ENCODE measurements around the gene KHK.

The KHK gene

DNA sequence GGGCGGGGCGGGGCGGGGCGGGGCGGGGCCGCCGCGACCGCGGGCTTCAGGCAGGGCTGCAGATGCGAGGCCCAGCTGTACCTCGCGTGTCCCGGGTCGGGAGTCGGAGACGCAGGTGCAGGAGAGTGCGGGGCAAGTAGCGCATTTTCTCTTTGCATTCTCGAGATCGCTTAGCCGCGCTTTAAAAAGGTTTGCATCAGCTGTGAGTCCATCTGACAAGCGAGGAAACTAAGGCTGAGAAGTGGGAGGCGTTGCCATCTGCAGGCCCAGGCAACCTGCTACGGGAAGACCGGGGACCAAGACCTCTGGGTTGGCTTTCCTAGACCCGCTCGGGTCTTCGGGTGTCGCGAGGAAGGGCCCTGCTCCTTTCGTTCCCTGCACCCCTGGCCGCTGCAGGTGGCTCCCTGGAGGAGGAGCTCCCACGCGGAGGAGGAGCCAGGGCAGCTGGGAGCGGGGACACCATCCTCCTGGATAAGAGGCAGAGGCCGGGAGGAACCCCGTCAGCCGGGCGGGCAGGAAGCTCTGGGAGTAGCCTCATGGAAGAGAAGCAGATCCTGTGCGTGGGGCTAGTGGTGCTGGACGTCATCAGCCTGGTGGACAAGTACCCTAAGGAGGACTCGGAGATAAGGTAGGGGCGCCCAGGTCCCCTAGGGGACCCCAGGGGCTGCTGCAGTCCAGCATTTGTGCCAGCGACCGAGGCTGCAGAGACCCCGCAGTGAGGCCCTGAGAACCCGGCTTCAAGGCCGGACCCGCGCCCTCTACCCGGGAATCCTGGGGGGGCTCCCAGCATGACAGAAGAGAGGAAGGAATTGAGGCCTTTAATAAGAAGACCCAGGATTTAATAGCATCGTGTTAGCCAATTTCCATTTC is at the start of gene KHK:
TSS of gene KHK (plus strand) at position 49 of the 870 bp plus-strand sequence. CDS start at position 537, 488 bp downstream.
- Mint-ChIP-seq H3K36me3 (ENCODE audit: insufficient read depth) (peaks cover 3% of the 10 kb centered on the region), H3K4me1 (peaks cover 23% of the 10 kb centered on the region), H3K4me3 (peak within 1 kb of the TSS; percentile 82), H3K27ac (ENCODE audit: low read depth) (peak within 1 kb of the TSS; percentile 76), H3K9me3 (no peaks in the 10 kb centered on the region), H3K27me3 (no peaks in the 10 kb centered on the region)
- ATAC-seq (replicated peaks; ENCODE audit: extremely low read depth, poor library complexity, severe bottlenecking) (no peak), DNase-seq (ENCODE audit: low spot score in 2 of 2) (no peak)

DNA sequence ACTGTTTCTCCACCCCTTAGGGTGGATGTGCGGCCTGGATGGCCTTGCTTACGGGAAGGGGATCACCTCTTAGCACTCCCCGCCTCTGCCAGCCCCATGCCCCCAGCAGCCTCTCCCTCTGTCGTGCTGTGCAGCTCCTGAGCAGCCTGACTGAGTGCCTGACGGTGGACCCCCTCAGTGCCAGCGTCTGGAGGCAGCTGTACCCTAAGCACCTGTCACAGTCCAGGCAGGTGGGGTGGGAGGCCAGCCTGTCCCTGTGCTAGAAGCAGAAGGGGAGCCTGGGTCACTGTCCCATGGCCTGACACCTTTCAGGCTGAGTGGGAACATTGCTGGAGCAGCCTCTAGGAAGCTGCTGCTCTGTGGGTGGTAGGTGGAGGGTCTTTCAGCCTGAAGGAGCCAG is 48.6 kb upstream of the KHK start:
- Mint-ChIP-seq H3K27ac (ENCODE audit: low read depth) (no peak overlapping the region), H3K4me3 (no peak overlapping the region), H3K4me1 (peaks cover 33% of the 10 kb centered on the region), H3K36me3 (ENCODE audit: insufficient read depth) (peaks cover 19% of the 10 kb centered on the region), H3K27me3 (no peaks in the 10 kb centered on the region), H3K9me3 (no peaks in the 10 kb centered on the region)
- DNase-seq (ENCODE audit: low spot score in 2 of 2) (no peak), ATAC-seq (replicated peaks; ENCODE audit: extremely low read depth, poor library complexity, severe bottlenecking) (no peak)

DNA sequence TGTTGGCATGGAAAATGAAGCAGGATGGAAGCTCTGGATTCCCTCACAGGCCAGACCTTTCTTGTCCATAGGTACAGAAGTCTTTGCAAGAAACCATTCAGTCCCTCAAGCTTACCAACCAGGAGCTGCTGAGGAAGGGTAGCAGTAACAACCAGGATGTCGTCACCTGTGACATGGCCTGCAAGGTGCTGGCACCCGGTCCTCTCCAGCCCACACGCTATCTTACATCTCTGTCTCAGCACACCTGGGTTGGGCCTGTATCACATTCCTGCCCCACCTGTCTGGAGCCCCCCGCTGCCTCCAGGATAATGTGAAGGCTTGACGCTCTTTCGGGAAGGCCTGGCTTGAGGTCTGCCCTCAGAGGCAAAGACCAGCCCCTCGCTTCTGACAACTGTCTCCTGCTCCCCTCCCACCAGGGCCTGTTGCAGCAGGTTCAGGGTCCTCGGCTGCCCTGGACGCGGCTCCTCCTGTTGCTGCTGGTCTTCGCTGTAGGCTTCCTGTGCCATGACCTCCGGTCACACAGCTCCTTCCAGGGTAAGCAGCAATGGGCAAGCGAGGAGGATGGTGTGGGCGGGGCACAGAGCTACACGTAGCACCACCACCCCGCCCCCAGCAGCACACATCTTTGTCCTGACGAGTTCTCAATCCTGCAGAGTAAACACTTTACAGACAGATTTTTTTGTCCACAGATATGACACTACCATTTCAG is 47.8 kb upstream of the KHK start:
- H3K36me3 Mint-ChIP-seq (ENCODE audit: insufficient read depth) = peaks cover 17% of the 10 kb centered on the region
- H3K4me3 Mint-ChIP-seq = no peak overlapping the region
- H3K27me3 Mint-ChIP-seq = no peaks in the 10 kb centered on the region
- no peaks in the 10 kb centered on the region for H3K9me3 Mint-ChIP-seq
- ATAC-seq (replicated peaks; ENCODE audit: extremely low read depth, poor library complexity, severe bottlenecking) (no peak), DNase-seq (ENCODE audit: low spot score in 2 of 2) (no peak)
- peaks cover 26% of the 10 kb centered on the region for H3K4me1 Mint-ChIP-seq
- H3K27ac Mint-ChIP-seq (ENCODE audit: low read depth) = no peak overlapping the region

DNA sequence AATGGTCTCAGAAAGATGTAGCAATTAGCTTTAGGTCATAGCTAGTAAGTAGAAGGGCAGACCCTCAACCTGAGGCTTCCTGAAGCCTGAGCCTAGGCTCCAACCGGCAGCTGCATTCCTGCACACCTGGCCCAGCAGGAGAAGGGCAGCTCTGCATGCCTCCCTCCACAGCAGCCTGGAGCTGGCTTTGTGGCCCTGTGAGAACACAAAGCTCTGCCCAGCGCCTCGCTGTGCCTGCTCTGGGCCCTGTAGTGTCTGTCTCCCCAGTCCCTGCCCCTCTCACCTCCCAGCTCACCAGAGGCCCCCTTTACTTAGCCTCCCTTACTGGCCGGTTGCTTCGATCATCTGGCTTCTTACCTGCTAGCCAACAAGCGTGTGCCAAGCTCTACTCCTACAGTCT is 47.1 kb upstream of the KHK start:
- no peaks in the 10 kb centered on the region for H3K9me3 Mint-ChIP-seq
- H3K27me3 Mint-ChIP-seq = no peaks in the 10 kb centered on the region
- H3K36me3 Mint-ChIP-seq (ENCODE audit: insufficient read depth) = peaks cover 17% of the 10 kb centered on the region
- no peak overlapping the region for H3K27ac Mint-ChIP-seq (ENCODE audit: low read depth)
- DNase-seq (ENCODE audit: low spot score in 2 of 2) = no peak
- ATAC-seq (replicated peaks; ENCODE audit: extremely low read depth, poor library complexity, severe bottlenecking) = no peak
- peaks cover 19% of the 10 kb centered on the region for H3K4me1 Mint-ChIP-seq
- no peak overlapping the region for H3K4me3 Mint-ChIP-seq

DNA sequence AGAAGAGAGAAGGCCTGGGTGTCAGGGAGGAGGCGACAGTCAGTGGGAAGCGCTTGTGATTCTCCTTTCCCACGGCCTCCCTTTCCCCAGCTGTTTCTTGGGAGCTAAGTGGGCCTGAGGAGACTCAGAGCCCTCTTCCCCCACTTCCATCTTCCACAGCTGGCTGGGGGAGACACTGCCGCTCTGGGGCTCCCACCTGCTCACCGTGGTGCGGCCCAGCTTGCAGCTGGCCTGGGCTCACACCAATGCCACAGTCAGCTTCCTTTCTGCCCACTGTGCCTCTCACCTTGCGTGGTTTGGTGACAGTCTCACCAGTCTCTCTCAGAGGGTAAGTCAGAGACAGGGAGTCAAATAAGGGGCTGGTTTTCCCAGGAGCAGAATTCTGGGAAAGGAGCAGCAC is 46.7 kb upstream of the KHK start:
- H3K9me3 Mint-ChIP-seq = no peaks in the 10 kb centered on the region
- no peaks in the 10 kb centered on the region for H3K27me3 Mint-ChIP-seq
- ATAC-seq (replicated peaks; ENCODE audit: extremely low read depth, poor library complexity, severe bottlenecking) = no peak
- no peak overlapping the region for H3K27ac Mint-ChIP-seq (ENCODE audit: low read depth)
- DNase-seq (ENCODE audit: low spot score in 2 of 2) = no peak
- peaks cover 17% of the 10 kb centered on the region for H3K36me3 Mint-ChIP-seq (ENCODE audit: insufficient read depth)
- H3K4me3 Mint-ChIP-seq = no peak overlapping the region
- peaks cover 15% of the 10 kb centered on the region for H3K4me1 Mint-ChIP-seq

DNA sequence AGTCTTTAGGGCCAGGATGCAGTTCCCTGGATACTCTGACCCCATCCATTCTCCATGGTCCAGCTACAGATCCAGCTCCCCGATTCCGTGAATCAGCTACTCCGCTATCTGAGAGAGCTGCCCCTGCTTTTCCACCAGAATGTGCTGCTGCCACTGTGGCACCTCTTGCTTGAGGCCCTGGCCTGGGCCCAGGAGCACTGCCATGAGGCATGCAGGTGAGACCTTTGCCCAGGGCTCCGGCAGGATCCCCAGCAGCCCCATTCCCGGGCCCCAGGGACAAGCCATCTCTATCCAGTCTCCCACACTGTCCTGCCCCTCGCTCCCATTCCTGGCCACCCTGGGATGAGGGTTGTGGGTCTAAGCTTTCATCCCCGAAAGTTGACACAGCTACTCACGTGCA is 46.3 kb upstream of the KHK start:
- peaks cover 17% of the 10 kb centered on the region for H3K36me3 Mint-ChIP-seq (ENCODE audit: insufficient read depth)
- no peak for DNase-seq (ENCODE audit: low spot score in 2 of 2)
- peaks cover 11% of the 10 kb centered on the region for H3K4me1 Mint-ChIP-seq
- no peaks in the 10 kb centered on the region for H3K9me3 Mint-ChIP-seq
- peak overlapping the region; percentile 56 for H3K27ac Mint-ChIP-seq (ENCODE audit: low read depth)
- ATAC-seq (replicated peaks; ENCODE audit: extremely low read depth, poor library complexity, severe bottlenecking) = no peak
- H3K27me3 Mint-ChIP-seq = no peaks in the 10 kb centered on the region
- H3K4me3 Mint-ChIP-seq = no peak overlapping the region

DNA sequence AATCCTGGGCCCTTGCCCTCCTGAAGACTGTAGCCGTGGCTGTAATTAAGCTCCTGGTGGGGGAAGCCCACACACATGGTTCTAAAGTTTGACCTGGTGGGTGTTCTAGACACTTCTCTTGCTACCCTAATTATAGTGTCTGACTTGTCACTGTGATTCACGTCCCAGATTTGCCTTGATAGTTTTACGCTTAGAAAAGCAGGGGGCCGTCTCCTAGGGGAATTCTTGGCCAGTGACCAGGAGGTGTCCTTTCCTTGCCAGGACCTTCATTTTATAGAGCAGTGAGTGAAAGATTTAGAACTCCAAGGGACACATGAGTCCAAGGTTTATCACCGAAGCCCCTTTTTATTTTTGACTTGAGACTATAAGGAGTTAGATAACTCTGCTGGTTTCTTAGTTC is 44.8 kb upstream of the KHK start:
- H3K36me3 Mint-ChIP-seq (ENCODE audit: insufficient read depth) = peaks cover 17% of the 10 kb centered on the region
- H3K27ac Mint-ChIP-seq (ENCODE audit: low read depth) = peak overlapping the region; percentile 56
- no peaks in the 10 kb centered on the region for H3K9me3 Mint-ChIP-seq
- H3K27me3 Mint-ChIP-seq = no peaks in the 10 kb centered on the region
- DNase-seq (ENCODE audit: low spot score in 2 of 2) (no peak), ATAC-seq (replicated peaks; ENCODE audit: extremely low read depth, poor library complexity, severe bottlenecking) (no peak)
- H3K4me3 Mint-ChIP-seq = no peak overlapping the region
- H3K4me1 Mint-ChIP-seq = no peaks in the 10 kb centered on the region

DNA sequence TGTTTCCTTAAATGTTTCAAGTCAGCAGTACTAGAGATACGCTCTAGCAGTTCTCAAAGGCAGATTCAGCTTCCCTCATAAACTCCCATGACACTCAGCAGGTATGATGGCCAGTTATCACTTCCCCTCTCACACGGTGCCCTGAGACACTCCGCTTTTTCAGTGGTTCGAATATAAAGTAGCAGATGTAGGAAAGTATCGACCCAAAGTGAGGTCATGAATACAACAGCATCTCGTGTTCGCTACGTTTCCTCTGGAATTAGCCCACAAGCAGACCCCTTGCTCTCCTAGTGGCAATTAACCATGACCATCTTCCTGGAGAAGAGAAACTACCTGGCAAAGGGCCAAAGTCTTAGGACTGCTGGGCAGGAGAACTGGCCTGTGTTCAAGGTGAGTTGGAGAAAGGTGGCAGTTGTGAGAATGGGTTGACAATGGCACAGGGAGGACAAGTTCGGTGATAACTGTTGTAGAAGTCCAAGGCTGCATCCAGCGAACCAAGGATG is 44.4 kb upstream of the KHK start:
- Mint-ChIP-seq H3K9me3 (no peaks in the 10 kb centered on the region), H3K4me1 (no peaks in the 10 kb centered on the region), H3K27ac (ENCODE audit: low read depth) (no peak overlapping the region), H3K27me3 (no peaks in the 10 kb centered on the region), H3K4me3 (no peak overlapping the region), H3K36me3 (ENCODE audit: insufficient read depth) (peaks cover 17% of the 10 kb centered on the region)
- ATAC-seq (replicated peaks; ENCODE audit: extremely low read depth, poor library complexity, severe bottlenecking) (no peak), DNase-seq (ENCODE audit: low spot score in 2 of 2) (no peak)

DNA sequence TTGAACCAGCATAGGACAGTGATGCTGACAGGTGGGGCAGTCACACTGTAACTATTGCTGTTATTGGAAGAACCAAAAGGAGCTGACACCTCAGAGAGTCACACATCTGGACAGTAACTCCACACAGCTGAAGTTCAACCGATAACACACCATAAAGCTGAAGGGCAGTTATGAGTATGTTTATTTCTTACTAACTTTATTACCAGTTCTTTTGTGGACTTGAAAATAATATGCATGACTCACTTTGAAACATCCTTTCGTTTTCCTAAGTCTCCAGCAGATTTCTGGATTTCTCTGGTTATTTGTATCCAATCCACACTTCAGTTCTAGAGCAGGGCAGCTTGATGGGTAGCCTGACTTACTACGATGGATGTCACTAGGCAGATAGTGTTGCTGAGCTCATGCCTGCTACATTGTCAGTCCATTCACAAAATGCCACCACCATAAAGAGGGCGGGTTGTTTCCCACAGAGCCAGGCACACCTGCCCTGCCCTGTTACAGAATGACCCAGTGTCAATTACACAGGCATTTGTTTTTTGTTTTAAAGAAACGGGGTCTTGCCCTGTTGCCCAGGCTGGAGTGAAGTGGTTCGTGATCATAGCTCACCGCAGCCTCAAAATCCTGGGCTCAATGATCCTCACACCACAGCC is 43.5 kb upstream of the KHK start:
- H3K27me3 Mint-ChIP-seq = no peaks in the 10 kb centered on the region
- ATAC-seq (replicated peaks; ENCODE audit: extremely low read depth, poor library complexity, severe bottlenecking) (no peak), DNase-seq (ENCODE audit: low spot score in 2 of 2) (no peak)
- H3K4me3 Mint-ChIP-seq = no peak overlapping the region
- H3K36me3 Mint-ChIP-seq (ENCODE audit: insufficient read depth) = peaks cover 17% of the 10 kb centered on the region
- no peaks in the 10 kb centered on the region for H3K4me1 Mint-ChIP-seq
- H3K9me3 Mint-ChIP-seq = no peaks in the 10 kb centered on the region
- no peak overlapping the region for H3K27ac Mint-ChIP-seq (ENCODE audit: low read depth)

DNA sequence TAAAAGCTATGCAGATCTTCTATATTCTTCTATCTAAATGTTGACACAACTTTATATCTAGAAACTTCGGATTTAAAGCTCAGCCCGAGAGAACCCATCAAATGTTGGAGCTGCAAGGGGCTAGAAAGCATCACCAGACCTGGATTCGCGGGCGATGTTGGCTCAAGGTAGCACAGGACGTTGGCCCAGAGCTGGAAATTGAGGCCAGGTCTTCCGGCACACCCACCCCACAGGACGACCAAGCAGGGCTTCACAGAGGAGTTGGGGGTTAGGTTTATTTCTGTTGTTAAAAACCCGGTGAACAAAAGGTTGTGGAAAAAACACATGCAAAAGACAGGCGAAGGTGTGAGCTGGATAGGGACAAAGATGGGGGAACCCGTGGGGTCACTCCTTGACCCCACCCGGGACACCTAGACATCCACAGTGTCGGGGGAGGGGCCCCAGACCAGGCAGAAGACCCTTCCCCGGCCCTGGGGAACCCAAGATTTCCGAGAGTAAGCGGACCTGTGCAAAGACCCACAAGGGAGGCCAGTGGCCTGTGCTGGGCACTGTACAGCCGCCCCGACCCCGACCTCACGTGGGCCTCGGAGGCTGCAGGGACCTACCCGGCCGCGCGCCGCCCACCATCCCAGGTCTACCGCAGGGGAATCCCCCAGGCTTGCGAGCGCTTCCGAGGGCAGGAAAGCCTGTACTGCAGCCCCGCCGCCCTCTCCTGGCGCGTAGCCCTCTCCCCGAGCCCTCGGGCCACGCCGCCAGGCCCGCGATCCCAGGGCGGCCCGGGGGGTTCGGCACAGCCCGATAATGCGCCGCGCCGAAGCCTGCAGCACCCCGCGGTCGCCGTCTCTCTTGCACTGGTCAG is 36.9 kb upstream of the KHK start:
- DNase-seq (ENCODE audit: low spot score in 2 of 2) (peak in 1 of 2 donors; percentile 37), ATAC-seq (replicated peaks; ENCODE audit: extremely low read depth, poor library complexity, severe bottlenecking) (peak; percentile 22)
- peaks cover 36% of the 10 kb centered on the region for H3K36me3 Mint-ChIP-seq (ENCODE audit: insufficient read depth)

DNA sequence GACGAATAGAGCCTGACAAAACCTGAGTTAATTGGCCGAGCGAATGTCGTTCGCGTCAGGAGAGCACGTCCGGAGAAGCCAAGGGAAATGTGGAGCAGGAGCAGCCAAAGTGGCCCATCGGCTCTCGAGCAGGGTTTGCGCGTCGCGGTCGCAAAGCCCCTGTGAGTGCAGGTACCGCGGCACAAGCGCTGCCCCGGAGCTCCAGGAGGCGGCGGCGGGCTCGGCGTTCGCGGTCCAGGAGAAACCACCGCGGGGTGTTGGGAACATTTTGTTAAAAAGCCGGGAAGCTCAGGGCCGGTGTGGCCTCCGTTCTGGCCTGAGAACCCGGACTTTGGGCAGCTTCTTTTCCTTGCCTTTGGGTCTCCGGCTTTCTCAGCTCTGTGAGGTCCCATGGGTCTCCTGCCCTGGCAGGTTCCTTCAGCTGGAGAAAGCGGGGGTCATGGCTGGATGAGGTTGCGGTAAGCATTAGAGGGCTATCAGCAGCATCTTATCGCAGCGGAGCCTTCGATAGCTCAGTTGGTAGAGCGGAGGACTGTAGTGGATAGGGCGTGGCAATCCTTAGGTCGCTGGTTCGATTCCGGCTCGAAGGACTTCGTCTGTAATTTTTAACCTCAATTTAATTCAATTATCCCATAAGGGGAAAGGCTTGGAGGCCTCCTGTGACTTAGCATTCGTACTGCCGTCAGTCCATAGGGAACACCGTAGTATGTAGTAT is 36.1 kb upstream of the KHK start:
- Mint-ChIP-seq H3K4me1 (peaks cover 30% of the 10 kb centered on the region), H3K27me3 (peaks cover 13% of the 10 kb centered on the region), H3K36me3 (ENCODE audit: insufficient read depth) (peaks cover 40% of the 10 kb centered on the region), H3K9me3 (peaks cover 8% of the 10 kb centered on the region), H3K4me3 (peak overlapping the region; percentile 98), H3K27ac (ENCODE audit: low read depth) (peak overlapping the region; percentile 100)
- DNase-seq (ENCODE audit: low spot score in 2 of 2) (peak; percentile 94 to 98), ATAC-seq (replicated peaks; ENCODE audit: extremely low read depth, poor library complexity, severe bottlenecking) (peak; percentile 72)

More for the DNA sequence above, 36.9 kb upstream of the KHK start:
- Mint-ChIP-seq H3K4me3 (peak overlapping the region; percentile 98), H3K4me1 (peaks cover 30% of the 10 kb centered on the region), H3K27ac (ENCODE audit: low read depth) (peak overlapping the region; percentile 100), H3K27me3 (peaks cover 13% of the 10 kb centered on the region), H3K9me3 (peaks cover 8% of the 10 kb centered on the region)

Data from central memory CD8-positive, alpha-beta T cell (primary cell).